H1 (cell line): Measurements from ENCODE around the gene CHD6. TPM values are rescaled to one million over a fixed set of nuclear protein-coding genes. Genes with fewer than 3 reads are reported as not detected.

Experiments used
- CTCF ChIA-PET: fragments of 300-600 bp; sonication (Branson Sonifier 250); formaldehyde crosslinking; loops from one replicate; lab custom pipeline; 2021; ENCODE audit not compliant: partially characterized antibody; lab: Charles Lee
- POLR2A ChIA-PET: fragments of 300-600 bp; sonication (Branson Sonifier 250); formaldehyde crosslinking; loops from one replicate; lab custom pipeline; 2021; ENCODE audit warnings: inconsistent platforms; ENCODE audit not compliant: partially characterized antibody; lab: Charles Lee
- DNase-seq, 2 experiments: peaks; one replicate each; pipeline versions ENCODE4 v3.0.0 to v3.0.0-alpha.2; 2010 to 2022; ENCODE audit warnings: low spot score in 2 of 2, low read depth in 1 of 2, mixed read lengths in 1 of 2
- FAIRE-seq: peaks from 2 replicates; lab custom pipeline; 2011; peaks lifted over from hg19 to GRCh38; lab: Jason Lieb, UNC
- H2AFZ ChIP-seq: 2 replicates; pipeline ENCODE4 v1.8.1; 2012; ENCODE audit warnings: low read length, inconsistent platforms
- H2AK5ac ChIP-seq: 2 replicates; pipeline ENCODE4 v1.6.1; 2013; ENCODE audit warnings: low read depth, low read length
- H2BK120ac ChIP-seq: replicated peaks from 2 replicates; pipeline ENCODE3; 2013; ENCODE audit warnings: low read depth, low read length, inconsistent platforms
- H2BK12ac ChIP-seq: 2 replicates; pipeline ENCODE4 v1.6.1; 2013; ENCODE audit warnings: low read depth, low read length
- H2BK15ac ChIP-seq: 2 replicates; pipeline ENCODE4 v1.6.1; 2013; ENCODE audit warnings: low read length
- H2BK20ac ChIP-seq: 2 replicates; pipeline ENCODE4 v1.6.1; 2013; ENCODE audit warnings: low read length
- H2BK5ac ChIP-seq: 2 replicates; pipeline ENCODE4 v1.6.1; 2013; ENCODE audit warnings: low read depth, low read length
- H3K14ac ChIP-seq: 2 replicates; pipeline ENCODE4 v1.6.1; 2013; ENCODE audit warnings: inconsistent platforms; ENCODE audit not compliant: insufficient read length
- H3K18ac ChIP-seq: 2 replicates; pipeline ENCODE4 v1.6.1; 2013; ENCODE audit warnings: low read length; ENCODE audit errors: extremely low read depth
- H3K23ac ChIP-seq: 2 replicates; pipeline ENCODE4 v1.6.1; 2013; ENCODE audit warnings: inconsistent platforms; ENCODE audit not compliant: insufficient read length
- H3K23me2 ChIP-seq: 2 replicates; pipeline ENCODE4 v1.6.1; 2013; ENCODE audit warnings: low read depth, low read length
- H3K27ac ChIP-seq: 2 replicates; pipeline ENCODE4 v1.6.1; 2011; ENCODE audit warnings: low read depth, low read length, inconsistent platforms
- H3K27me3 ChIP-seq, 4 experiments: replicated peaks in 1 of 4; 1 replicate in 1 of 4; 2 replicates in 3 of 4; pipeline versions ENCODE4 v1.6.1 to v1.8.1; 2011 to 2013; ENCODE audit warnings: low read length in 3 of 4, mild to moderate bottlenecking in 3 of 4, inconsistent platforms in 2 of 4, mixed read lengths in 2 of 4, moderate library complexity in 1 of 4; ENCODE audit not compliant: control insufficient read depth in 3 of 4, insufficient read depth in 3 of 4; ENCODE audit errors: extremely low read depth in 1 of 4
- H3K36me3 ChIP-seq, 4 experiments: 2 replicates each; pipeline versions ENCODE4 v1.6.1 to v1.8.1; 2011 to 2013; ENCODE audit warnings: mild to moderate bottlenecking in 4 of 4, low read length in 3 of 4, moderate library complexity in 2 of 4, control low read depth in 1 of 4, inconsistent platforms in 1 of 4; ENCODE audit not compliant: insufficient read depth in 4 of 4, control insufficient read depth in 2 of 4
- H3K4ac ChIP-seq: replicated peaks from 2 replicates; pipeline ENCODE3; 2013; ENCODE audit warnings: low read length, low read depth, mixed read lengths, inconsistent platforms; ENCODE audit not compliant: insufficient read length
- H3K4me1 ChIP-seq, 4 experiments: replicated peaks in 1 of 4; 1 replicate in 1 of 4; 2 replicates in 3 of 4; pipeline versions ENCODE4 v1.6.1 to v1.8.1; 2011 to 2013; ENCODE audit warnings: low read length in 3 of 4, inconsistent platforms in 2 of 4, mixed read lengths in 1 of 4; ENCODE audit not compliant: insufficient read depth in 4 of 4, control insufficient read depth in 3 of 4
- H3K4me2 ChIP-seq, 2 experiments: 2 replicates each; pipeline versions ENCODE4 v1.6.1 to v1.8.1; 2011 to 2013; ENCODE audit warnings: low read depth in 2 of 2, low read length in 2 of 2, control low read depth in 1 of 2, inconsistent platforms in 1 of 2, mild to moderate bottlenecking in 1 of 2; ENCODE audit not compliant: insufficient read depth in 1 of 2
- H3K4me3 ChIP-seq, 4 experiments: fragments of 200-600, 300-600 bp in 1 of 4; sonication (generic), shearing (Covaris generic), sonication (Bioruptor Twin) in 1 of 4; 2 replicates each; pipeline versions ENCODE4 v1.5.1 to v1.8.1; 2011 to 2016; ENCODE audit warnings: low read length in 4 of 4, low read depth in 3 of 4, control low read depth in 2 of 4, inconsistent platforms in 2 of 4, mild to moderate bottlenecking in 2 of 4, mixed read lengths in 1 of 4, moderate library complexity in 1 of 4; ENCODE audit not compliant: insufficient read depth in 2 of 4; ENCODE audit errors: extremely low read depth in 1 of 4
- H3K56ac ChIP-seq: replicated peaks from 2 replicates; pipeline ENCODE3; 2013; ENCODE audit warnings: low read depth, mild to moderate bottlenecking, mixed read lengths, low read length, inconsistent platforms; ENCODE audit not compliant: insufficient read length
- H3K79me1 ChIP-seq: 2 replicates; pipeline ENCODE4 v1.6.1; 2013; ENCODE audit warnings: low read depth, low read length, control low read depth
- H3K79me2 ChIP-seq, 2 experiments: 2 replicates each; pipeline versions ENCODE4 v1.6.1 to v1.8.1; 2012 to 2013; ENCODE audit warnings: low read length in 2 of 2, mild to moderate bottlenecking in 2 of 2, inconsistent platforms in 1 of 2; ENCODE audit not compliant: insufficient read depth in 2 of 2, control insufficient read depth in 1 of 2
- H3K9ac ChIP-seq, 4 experiments: replicated peaks in 1 of 4; 1 replicate in 1 of 4; 2 replicates in 3 of 4; pipeline versions ENCODE4 v1.6.1 to v1.8.1; 2011 to 2013; ENCODE audit warnings: low read depth in 3 of 4, low read length in 3 of 4, control low read depth in 2 of 4, mild to moderate bottlenecking in 2 of 4, moderate library complexity in 2 of 4, inconsistent platforms in 1 of 4; ENCODE audit errors: extremely low read depth in 1 of 4
- H3K9me3 ChIP-seq, 2 experiments: 2 replicates each; pipeline versions ENCODE4 v1.6.1 to v1.8.1; 2012 to 2013; ENCODE audit warnings: mild to moderate bottlenecking in 2 of 2, moderate library complexity in 2 of 2, control low read depth in 1 of 2, inconsistent platforms in 1 of 2, low read depth in 1 of 2, low read length in 1 of 2, mixed read lengths in 1 of 2; ENCODE audit not compliant: insufficient read depth in 2 of 2
- H4K20me1 ChIP-seq, 2 experiments: replicated peaks in 1 of 2; 2 replicates each; pipeline versions ENCODE3 to v1.8.1; 2011 to 2013; ENCODE audit warnings: inconsistent platforms in 2 of 2, low read length in 2 of 2, mild to moderate bottlenecking in 1 of 2; ENCODE audit not compliant: insufficient read depth in 2 of 2, control insufficient read depth in 1 of 2
- H4K5ac ChIP-seq: 2 replicates; pipeline ENCODE4 v1.6.1; 2013; ENCODE audit warnings: low read length, low read depth, mixed read lengths, inconsistent platforms; ENCODE audit not compliant: insufficient read length
- H4K8ac ChIP-seq: 2 replicates; pipeline ENCODE4 v1.8.0; 2013; ENCODE audit warnings: mild to moderate bottlenecking, moderate library complexity, low read length, inconsistent platforms; ENCODE audit not compliant: insufficient read depth; ENCODE audit errors: extremely low read depth
- H4K91ac ChIP-seq: replicated peaks from 2 replicates; pipeline ENCODE3; 2013; ENCODE audit warnings: low read length, mixed read lengths, inconsistent platforms; ENCODE audit not compliant: insufficient read length
- CREB1 ChIP-seq: IDR thresholded peaks from 2 replicates; pipeline ENCODE4 v1.6.1; 2012; ENCODE audit warnings: inconsistent platforms
- EP300 ChIP-seq, 2 experiments: IDR thresholded peaks; 1 replicate in 1 of 2; 2 replicates in 1 of 2; pipeline ENCODE4 v1.6.1; 2011 to 2012; ENCODE audit warnings: low read depth in 2 of 2, low read length in 2 of 2, mild to moderate bottlenecking in 2 of 2, borderline replicate concordance in 1 of 2, inconsistent platforms in 1 of 2, moderate library complexity in 1 of 2
- HDAC2 ChIP-seq, 2 experiments: fragments of 300-600 bp in 1 of 2; sonication (generic) in 1 of 2; IDR thresholded peaks; 2 replicates each; pipeline ENCODE4 v1.6.1; 2011 to 2012; ENCODE audit warnings: low read depth in 2 of 2, low read length in 2 of 2, mild to moderate bottlenecking in 2 of 2, moderate library complexity in 2 of 2, borderline replicate concordance in 1 of 2, inconsistent platforms in 1 of 2
- HDAC6 ChIP-seq: IDR thresholded peaks from one replicate; pipeline ENCODE4 v1.7.1; 2012; ENCODE audit warnings: low read depth, mild to moderate bottlenecking, inconsistent platforms, low read length, moderate library complexity
- JUN ChIP-seq: IDR thresholded peaks from 2 replicates; pipeline ENCODE4 v1.6.1; 2011; ENCODE audit warnings: low read depth, mild to moderate bottlenecking, improper control_type of control experiment, low read length
- NRF1 ChIP-seq: IDR thresholded peaks from 2 replicates; pipeline ENCODE4 v1.6.1; 2011; ENCODE audit warnings: mild to moderate bottlenecking, low read depth, low read length, improper control_type of control experiment
- POU5F1 ChIP-seq: IDR thresholded peaks from 2 replicates; pipeline ENCODE4 v1.6.1; 2011; ENCODE audit warnings: low read depth, mild to moderate bottlenecking, low read length, moderate library complexity
- SIX5 ChIP-seq: IDR thresholded peaks from 2 replicates; pipeline ENCODE4 v1.6.1; 2011; ENCODE audit warnings: mild to moderate bottlenecking, low read depth, low read length
- TAF7 ChIP-seq: optimal IDR thresholded peaks from 2 replicates; pipeline ENCODE3; 2011; ENCODE audit warnings: low read depth, mild to moderate bottlenecking, inconsistent platforms, low read length, moderate library complexity, borderline replicate concordance
- TCF12 ChIP-seq: IDR thresholded peaks from 2 replicates; pipeline ENCODE4 v1.6.1; 2011; ENCODE audit warnings: low read depth, mild to moderate bottlenecking, low read length
- TEAD4 ChIP-seq: IDR thresholded peaks from 2 replicates; pipeline ENCODE4 v1.6.1; 2012; ENCODE audit warnings: low read depth, low read length, inconsistent platforms, mixed read lengths
- WGBS, 2 experiments: shearing (Covaris generic) in 1 of 2; methylation state at CpG; one replicate each; pipeline versions ENCODE4 v1.1.6 to v1.1.7; 2013 to 2015; ENCODE audit warnings: low lambda C conversion rate in 2 of 2, mixed read lengths in 2 of 2, inconsistent platforms in 1 of 2, low coverage in 1 of 2, missing lambda C conversion rate in 1 of 2; ENCODE audit not compliant: insufficient replicate concordance in 2 of 2, insufficient coverage in 1 of 2, insufficient read length in 1 of 2; ENCODE audit errors: extremely low coverage in 1 of 2, missing lambda C conversion rate in 1 of 2; 5-methylcytosine and 5-hydroxymethylcytosine counted together
- polyA plus RNA-seq, 7 experiments: library from polyadenylated mRNA; depleted of rRNA in 3 of 7; stranded (reverse) in 5 of 7; unstranded in 2 of 7; fragments of >200 nt in 5 of 7; fragments of 200-250 nt in 2 of 7; gene quantifications; 1 replicate in 5 of 7; 2 replicates in 1 of 7; 4 replicates in 1 of 7; pipeline versions ENCODE4 v1.2.1 to v1.2.3, GENCODE V29; 2011 to 2013; ENCODE audit warnings: missing spikeins in 2 of 7, mixed read lengths in 2 of 7
- total RNA-seq: library from RNA; stranded (reverse); fragmentation: NEBNext Ultra II Directional; extraction: Animal tissue kit (Norgen Biotek cat#: 25700); gene quantifications from 2 replicates; pipeline ENCODE4 v1.2.1, GENCODE V29; 2021
- TF ChIP-seq, protein P1 (sequence below): IDR thresholded peaks from 2 replicates; pipeline ENCODE4 v1.6.1; 2012; ENCODE audit warnings: inconsistent platforms

The CHD6 gene
- total and polyA plus RNA-seq, 2 of the 8 experiments (the other 6 are each of a cell fraction or from before 2014, with no cell fraction given), result 11.1 to 62.9 TPM

DNA sequence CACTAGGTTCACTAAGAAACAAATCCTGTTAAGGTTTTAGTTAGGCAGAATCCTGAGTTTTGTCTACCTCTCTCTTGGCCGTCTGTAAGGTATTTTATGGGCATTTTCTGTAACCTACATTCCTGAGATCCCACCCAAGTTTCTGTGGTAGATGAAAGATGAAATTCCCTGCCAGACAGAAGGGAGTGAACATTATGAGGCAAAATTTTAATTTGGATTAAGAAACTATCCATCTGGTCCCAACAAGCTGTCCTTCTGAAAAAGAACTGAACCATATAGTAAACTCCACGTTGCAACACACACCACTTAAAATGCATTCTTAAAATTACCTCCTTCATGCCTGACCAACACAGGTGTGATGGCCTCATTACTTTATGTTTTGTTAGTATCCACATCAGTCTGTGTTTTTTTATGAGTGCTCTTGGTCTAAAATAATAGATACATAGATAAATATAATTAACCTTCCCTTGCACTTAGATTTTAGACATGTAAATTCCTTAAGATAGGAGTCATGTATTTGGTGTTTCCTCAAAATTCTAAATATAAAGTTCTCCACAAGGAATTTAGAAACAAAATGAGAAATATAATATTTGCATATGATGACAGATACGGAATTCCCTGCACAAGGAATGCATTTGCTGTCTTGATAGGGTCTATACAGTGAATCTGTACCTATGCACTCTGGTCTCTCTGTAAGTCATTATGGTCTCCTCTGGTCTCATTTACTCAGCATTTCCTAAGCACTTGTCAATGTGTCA, 86.5 kb downstream of the CHD6 start:
- Histone ChIP-seq H3K27me3 (no peaks in the 10 kb centered on the region), H3K79me2 (peaks cover 0 to 56% of the 10 kb centered on the region in 2 experiments; a peak in 2 of 4 replicates), H2AFZ (no peak overlapping the region), H4K20me1 (peaks cover 2 to 10% of the 10 kb centered on the region in 2 experiments), H3K4ac (no peak overlapping the region), H3K4me3 (no peak overlapping the region), H4K8ac (no peak overlapping the region), H3K4me1 (no peaks in the 10 kb centered on the region), H2BK20ac (no peak overlapping the region), H3K9ac (no peak overlapping the region), H2BK15ac (no peak overlapping the region), H3K23ac (no peak overlapping the region), H4K91ac (no peak overlapping the region), H3K23me2 (no peaks in the 10 kb centered on the region), H3K9me3 (no peaks in the 10 kb centered on the region), H2BK120ac (no peak overlapping the region), H3K27ac (no peak overlapping the region), H3K36me3 (peaks cover 0 to 13% (median 9%) of the 10 kb centered on the region in 4 experiments; a peak in 5 of 8 replicates), H3K14ac (no peak overlapping the region), H3K79me1 (peaks cover 6% of the 10 kb centered on the region; the same call in 1 of the 2 replicates), H3K56ac (no peak overlapping the region), H4K5ac (no peak overlapping the region), H2BK12ac (no peak overlapping the region), H2BK5ac (no peak overlapping the region), H3K18ac (no peak overlapping the region), H2AK5ac (no peak overlapping the region), H3K4me2 (no peak overlapping the region)
- DNase-seq (no peak), FAIRE-seq (no peak)
- CTCF ChIA-PET, result interaction anchor here (1.1 to 1.6 kb wide), 2 partner anchors 88 to 161 kb away, joined by 3 to 4 read pairs; no protein-coding TSS in a partner anchor
- TF ChIP-seq, protein P1, sequence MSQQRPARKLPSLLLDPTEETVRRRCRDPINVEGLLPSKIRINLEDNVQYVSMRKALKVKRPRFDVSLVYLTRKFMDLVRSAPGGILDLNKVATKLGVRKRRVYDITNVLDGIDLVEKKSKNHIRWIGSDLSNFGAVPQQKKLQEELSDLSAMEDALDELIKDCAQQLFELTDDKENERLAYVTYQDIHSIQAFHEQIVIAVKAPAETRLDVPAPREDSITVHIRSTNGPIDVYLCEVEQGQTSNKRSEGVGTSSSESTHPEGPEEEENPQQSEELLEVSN, result no peak
- TF ChIP-seq TEAD4, result no peak
- no peak for TF ChIP-seq JUN
- TF ChIP-seq TCF12, result no peak
- no peak for TF ChIP-seq TAF7
- no peak for TF ChIP-seq NRF1
- no peak for TF ChIP-seq SIX5
- no peak for TF ChIP-seq HDAC2 (IDR thresholded peaks at IDR 0.05; ENCODE audit: borderline replicate concordance in 1 of 2, low read depth in 2 of 2, low read length in 2 of 2)
- no peak for TF ChIP-seq POU5F1
- no peak for TF ChIP-seq CREB1
- TF ChIP-seq HDAC6, result no peak
- TF ChIP-seq EP300 (IDR thresholded peaks at IDR 0.05; ENCODE audit: borderline replicate concordance in 1 of 2, low read depth in 2 of 2, low read length in 2 of 2), result no peak
- 85% methylated on average over 3 of the region's 3 CpGs; no CpG with 5 or more reads in 1 of the 2 experiments for WGBS, 2 experiments
- POLR2A ChIA-PET, result no interaction called here
